Upper lobe of left lung (tissue), 6 donors: ENCODE data around the gene KLHL29. TPM values are rescaled to one million over a fixed set of nuclear protein-coding genes. Genes with fewer than 3 reads are reported as not detected.
A peak's percentile ranks its signal among the peaks of the same experiment; 100 is the strongest.

Experiments
- ATAC-seq, 2 donors: fragments of 200-7000 bp; cut with Tn5 transposase; one replicate each; pipeline ENCODE4 v1.9.1; 2022; ENCODE audit warnings: mild to moderate bottlenecking in 2 of 2, moderate library complexity in 2 of 2; ENCODE audit not compliant: low FRiP score in 2 of 2
- DNase-seq, 2 donors: peaks; one replicate each; pipeline ENCODE4 v3.0.0-alpha.2; 2019 to 2020
- H3K27ac ChIP-seq, 4 donors: fragments of 200-600 bp; sonication (generic); one replicate each; pipeline ENCODE4 v1.5.1; 2016 to 2019
- H3K27me3 ChIP-seq, 4 donors: fragments of 200-600 bp; sonication (generic); one replicate each; pipeline ENCODE4 v1.5.1; 2017 to 2019
- H3K36me3 ChIP-seq, 4 donors: fragments of 200-600 bp; sonication (generic); one replicate each; pipeline ENCODE4 v1.5.1; 2016 to 2019
- H3K4me1 ChIP-seq, 4 donors: fragments of 200-600 bp; sonication (generic); one replicate each; pipeline ENCODE4 v1.5.1; 2018 to 2019
- H3K4me3 ChIP-seq, 4 donors: fragments of 200-600 bp; sonication (generic); one replicate each; pipeline ENCODE4 v1.5.1; 2017 to 2019; ENCODE audit warnings: mild to moderate bottlenecking in 2 of 4, moderate library complexity in 1 of 4
- H3K9me3 ChIP-seq, 4 donors: fragments of 200-600 bp; sonication (generic); one replicate each; pipeline ENCODE4 v1.5.1; 2018 to 2019
- EP300 ChIP-seq, 4 donors: sonication (generic); formaldehyde crosslinking; IDR thresholded peaks; one replicate each; pipeline ENCODE4 v1.5.1; 2017; ENCODE audit warnings: antibody characterized with exemption in 4 of 4, control low read depth in 2 of 4
- POLR2A ChIP-seq, 4 donors: fragments of 450-650 bp; IDR thresholded peaks; one replicate each; pipeline ENCODE4 v1.5.1; 2016 to 2017; ENCODE audit warnings: antibody characterized with exemption in 4 of 4, mild to moderate bottlenecking in 2 of 4
- POLR2AphosphoS5 ChIP-seq, 2 donors: sonication (generic); formaldehyde crosslinking; IDR thresholded peaks; one replicate each; pipeline ENCODE4 v1.5.1; 2017; ENCODE audit warnings: antibody characterized with exemption in 2 of 2
- WGBS, 2 donors: methylation state at CpG; one replicate each; pipeline ENCODE4 v1.1.5; 2017 to 2018; 5-methylcytosine and 5-hydroxymethylcytosine counted together
- total RNA-seq, 6 donors: library from RNA; depleted of rRNA in 4 of 6; stranded (reverse); fragments of >200 nt in 4 of 6; gene quantifications; one replicate each; pipeline versions ENCODE4 v1.1.0 to v1.2.1, GENCODE V29; 2016 to 2021
- TF ChIP-seq, protein P1 (sequence below), 6 experiments: fragments of 450-650 bp in 4 of 6; fragments of 200-600 bp in 2 of 6; sonication (generic) in 2 of 6; IDR thresholded peaks; one replicate each; pipeline ENCODE4 v1.5.1; 2016 to 2019; ENCODE audit warnings: antibody characterized with exemption in 6 of 6
- donor health status: DM: no; HTN: no; CAD: no; lungs with moderate emphysema.
- donor health status: DM: no; HTN: yes; CAD: no; lungs with severe emphysema.

Gene KLHL29
- total RNA-seq, 6 donors from 2014 or later: 8.6 to 34.4 (median 18.2) TPM

GRCh38 chr2:23363831-23364230, 21.1 kb upstream of the KLHL29 start:
- no peak for TF ChIP-seq POLR2A (IDR thresholded peaks at IDR 0.05)
- TF ChIP-seq, protein P1, sequence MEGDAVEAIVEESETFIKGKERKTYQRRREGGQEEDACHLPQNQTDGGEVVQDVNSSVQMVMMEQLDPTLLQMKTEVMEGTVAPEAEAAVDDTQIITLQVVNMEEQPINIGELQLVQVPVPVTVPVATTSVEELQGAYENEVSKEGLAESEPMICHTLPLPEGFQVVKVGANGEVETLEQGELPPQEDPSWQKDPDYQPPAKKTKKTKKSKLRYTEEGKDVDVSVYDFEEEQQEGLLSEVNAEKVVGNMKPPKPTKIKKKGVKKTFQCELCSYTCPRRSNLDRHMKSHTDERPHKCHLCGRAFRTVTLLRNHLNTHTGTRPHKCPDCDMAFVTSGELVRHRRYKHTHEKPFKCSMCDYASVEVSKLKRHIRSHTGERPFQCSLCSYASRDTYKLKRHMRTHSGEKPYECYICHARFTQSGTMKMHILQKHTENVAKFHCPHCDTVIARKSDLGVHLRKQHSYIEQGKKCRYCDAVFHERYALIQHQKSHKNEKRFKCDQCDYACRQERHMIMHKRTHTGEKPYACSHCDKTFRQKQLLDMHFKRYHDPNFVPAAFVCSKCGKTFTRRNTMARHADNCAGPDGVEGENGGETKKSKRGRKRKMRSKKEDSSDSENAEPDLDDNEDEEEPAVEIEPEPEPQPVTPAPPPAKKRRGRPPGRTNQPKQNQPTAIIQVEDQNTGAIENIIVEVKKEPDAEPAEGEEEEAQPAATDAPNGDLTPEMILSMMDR (IDR thresholded peaks at IDR 0.05): no peak
- no peak for TF ChIP-seq EP300 (IDR thresholded peaks at IDR 0.05)
- no peak for TF ChIP-seq POLR2AphosphoS5 (IDR thresholded peaks at IDR 0.05)
- H3K27ac ChIP-seq: no peak overlapping the region
- 21 to 22% methylated on average over 1 of the region's 1 CpG for WGBS, 2 donors
- ATAC-seq: no peak
- H3K27me3 ChIP-seq: no peaks in the 10 kb centered on the region
- no peak for DNase-seq
- H3K4me3 ChIP-seq: no peak overlapping the region
- H3K36me3 ChIP-seq: no peaks in the 10 kb centered on the region
- no peaks in the 10 kb centered on the region for H3K4me1 ChIP-seq
- H3K9me3 ChIP-seq: no peaks in the 10 kb centered on the region

- H3K36me3 ChIP-seq: no peaks in the 10 kb centered on the region
- H3K27ac ChIP-seq: no peak overlapping the region
Observed at GRCh38 chr2:23366720-23367119, 18.3 kb upstream of the KLHL29 start.

DNA sequence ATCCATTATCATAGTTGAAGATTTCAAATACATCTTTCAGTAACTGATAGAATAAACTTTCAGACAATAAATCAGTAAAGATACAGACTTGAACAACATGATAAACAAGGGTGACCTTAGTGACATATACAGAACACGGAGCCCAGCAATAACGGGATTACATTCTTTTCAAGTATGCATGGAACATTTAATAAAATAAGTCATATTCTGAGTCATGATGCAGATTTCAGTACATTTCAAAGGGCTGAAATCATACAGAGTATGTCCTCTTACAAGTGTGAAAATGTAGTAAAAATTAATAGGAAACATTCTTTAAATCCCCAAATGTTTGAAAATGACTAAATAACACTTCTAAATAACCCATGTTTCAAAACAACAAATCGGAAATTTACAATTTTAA, 17.2 kb upstream of the KLHL29 start:
- Histone ChIP-seq H3K4me3 (no peak overlapping the region), H3K36me3 (no peaks in the 10 kb centered on the region), H3K27me3 (no peaks in the 10 kb centered on the region), H3K27ac (no peak overlapping the region), H3K9me3 (no peaks in the 10 kb centered on the region), H3K4me1 (no peaks in the 10 kb centered on the region)
- ATAC-seq: no peak
- WGBS, 2 donors: 69 to 77% methylated on average over 3 of the region's 3 CpGs
- no peak for DNase-seq
- TF ChIP-seq, protein P1 (IDR thresholded peaks at IDR 0.05): no peak
- TF ChIP-seq POLR2AphosphoS5 (IDR thresholded peaks at IDR 0.05) (no peak), POLR2A (IDR thresholded peaks at IDR 0.05) (no peak), EP300 (IDR thresholded peaks at IDR 0.05) (no peak)

More at GRCh38 chr2:23366720-23367119, 18.3 kb upstream of the KLHL29 start:
- DNase-seq: no peak
- Histone ChIP-seq H3K27me3 (no peaks in the 10 kb centered on the region), H3K9me3 (no peaks in the 10 kb centered on the region), H3K4me1 (no peaks in the 10 kb centered on the region), H3K4me3 (no peak overlapping the region)
- peak in 1 of 2 donors; percentile 29 for ATAC-seq
- TF ChIP-seq, protein P1 (IDR thresholded peaks at IDR 0.05): no peak
- TF ChIP-seq EP300 (IDR thresholded peaks at IDR 0.05) (no peak), POLR2A (IDR thresholded peaks at IDR 0.05) (no peak), POLR2AphosphoS5 (IDR thresholded peaks at IDR 0.05) (no peak)
- 56 to 57% methylated on average over 9 of the region's 9 CpGs for WGBS, 2 donors

DNA sequence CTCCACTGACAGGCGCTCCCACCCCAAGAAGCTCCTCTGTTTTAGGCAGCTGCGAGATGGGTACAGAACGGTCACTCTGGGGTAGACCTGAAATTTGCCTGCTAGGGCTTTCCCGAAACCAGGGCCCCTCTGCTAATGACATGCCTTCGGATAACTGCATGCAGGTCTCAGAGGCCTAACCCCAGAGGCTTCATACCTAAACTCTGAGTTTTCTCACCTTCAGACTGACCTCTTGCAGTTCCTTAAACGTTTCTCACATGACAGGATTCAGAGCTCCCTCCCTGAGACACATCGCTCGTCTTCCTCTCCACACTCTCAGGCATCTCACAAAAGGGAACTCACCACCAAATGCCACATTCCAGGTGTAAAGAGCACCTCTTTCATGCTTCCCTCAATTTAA, 11.3 kb upstream of the KLHL29 start:
- no peak for TF ChIP-seq POLR2AphosphoS5 (IDR thresholded peaks at IDR 0.05)
- TF ChIP-seq, protein P1 (IDR thresholded peaks at IDR 0.05): no peak
- no peak for TF ChIP-seq EP300 (IDR thresholded peaks at IDR 0.05)
- TF ChIP-seq POLR2A (IDR thresholded peaks at IDR 0.05): no peak
- DNase-seq (no peak), ATAC-seq (no peak)
- Histone ChIP-seq H3K9me3 (no peaks in the 10 kb centered on the region), H3K27ac (no peak overlapping the region), H3K4me1 (no peaks in the 10 kb centered on the region), H3K36me3 (no peaks in the 10 kb centered on the region), H3K27me3 (no peaks in the 10 kb centered on the region), H3K4me3 (no peak overlapping the region)
- WGBS, 2 donors: 80 to 81% methylated on average over 8 of the region's 8 CpGs

- Histone ChIP-seq H3K27me3 (no peaks in the 10 kb centered on the region), H3K36me3 (no peaks in the 10 kb centered on the region), H3K4me3 (no peak overlapping the region), H3K9me3 (no peaks in the 10 kb centered on the region), H3K27ac (no peak overlapping the region), H3K4me1 (no peaks in the 10 kb centered on the region)
- TF ChIP-seq POLR2A (IDR thresholded peaks at IDR 0.05) (no peak), POLR2AphosphoS5 (IDR thresholded peaks at IDR 0.05) (no peak), EP300 (IDR thresholded peaks at IDR 0.05) (no peak)
- TF ChIP-seq, protein P1 (IDR thresholded peaks at IDR 0.05): no peak
- DNase-seq: no peak
- ATAC-seq: no peak
- 81 to 83% methylated on average over 3 of the region's 3 CpGs for WGBS, 2 donors
Observed at GRCh38 chr2:23375448-23375847, 9.5 kb upstream of the KLHL29 start.
